IPS-20b (cell line): ENCODE measurements around the gene GLYR1.

Source experiments
- H3K27ac ChIP-seq: one replicate; pipeline ENCODE4 v1.5.1; 2013; ENCODE audit warnings: low read length
- H3K27me3 ChIP-seq: 2 replicates; pipeline ENCODE4 v1.6.1; 2013; ENCODE audit warnings: mild to moderate bottlenecking, low read length, inconsistent platforms; ENCODE audit not compliant: insufficient read depth
- H3K36me3 ChIP-seq: 2 replicates; pipeline ENCODE4 v1.6.1; 2013; ENCODE audit warnings: low read depth, mild to moderate bottlenecking, inconsistent platforms, low read length, moderate library complexity; ENCODE audit not compliant: insufficient read depth
- H3K4me1 ChIP-seq: 2 replicates; pipeline ENCODE4 v1.6.1; 2013; ENCODE audit warnings: mild to moderate bottlenecking, control low read depth, inconsistent platforms, low read length, moderate library complexity; ENCODE audit not compliant: insufficient read depth
- H3K4me3 ChIP-seq: 2 replicates; pipeline ENCODE4 v1.5.1; 2013; ENCODE audit warnings: mild to moderate bottlenecking, low read length, inconsistent platforms
- H3K9ac ChIP-seq: 2 replicates; pipeline ENCODE4 v1.6.1; 2013; ENCODE audit warnings: low read depth, mild to moderate bottlenecking, inconsistent platforms, low read length, moderate library complexity
- H3K9me3 ChIP-seq: 2 replicates; pipeline ENCODE4 v1.6.1; 2013; ENCODE audit warnings: mild to moderate bottlenecking, low read depth, low read length, inconsistent platforms; ENCODE audit not compliant: insufficient read depth

GLYR1 gene

DNA sequence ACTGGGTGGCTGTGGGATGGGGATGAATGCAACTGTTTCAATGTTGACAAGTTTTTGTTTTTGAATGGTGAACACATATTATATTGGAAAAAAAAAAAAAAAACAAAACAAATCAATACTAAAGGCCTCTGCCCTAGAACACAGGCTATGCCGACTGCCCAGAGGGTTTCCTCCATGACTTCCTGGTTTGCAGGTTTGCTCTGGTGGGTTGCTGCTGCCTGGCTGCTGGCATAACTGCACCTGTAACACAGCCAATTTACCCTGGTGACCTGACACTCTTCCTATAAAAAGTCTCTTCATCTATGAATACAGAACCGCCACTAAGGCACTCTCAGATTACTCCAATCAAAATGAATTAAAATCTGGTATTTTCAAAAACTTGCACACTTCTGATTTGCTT is 10.4 kb downstream of the GLYR1 start:
- Histone ChIP-seq H3K27ac (no peak overlapping the region), H3K27me3 (no peaks in the 10 kb centered on the region), H3K36me3 (peaks cover 85% of the 10 kb centered on the region), H3K4me1 (no peaks in the 10 kb centered on the region), H3K9ac (no peak overlapping the region), H3K4me3 (no peak overlapping the region), H3K9me3 (no peaks in the 10 kb centered on the region)

DNA sequence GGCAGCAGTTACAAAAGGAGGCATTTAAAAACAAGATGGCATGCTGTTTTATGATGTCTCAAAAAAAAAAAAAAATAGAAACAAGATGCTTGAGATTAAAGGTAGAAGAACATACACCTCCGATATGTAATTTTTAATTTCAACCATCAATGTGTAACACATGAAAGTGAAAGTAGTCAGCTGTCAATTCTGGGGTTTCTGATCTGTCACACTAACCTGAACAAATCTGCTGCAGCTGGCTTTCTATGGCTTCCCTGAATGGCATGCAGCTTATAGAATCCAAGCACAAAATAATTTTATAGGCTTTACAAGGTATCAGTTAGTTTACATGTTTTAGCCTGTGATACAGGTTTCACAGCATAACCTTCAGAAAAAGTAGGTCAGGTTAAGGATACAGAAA is 13.5 kb downstream of the GLYR1 start:
- H3K27ac ChIP-seq = no peak overlapping the region
- H3K27me3 ChIP-seq = no peaks in the 10 kb centered on the region
- H3K4me1 ChIP-seq = no peaks in the 10 kb centered on the region
- no peaks in the 10 kb centered on the region for H3K9me3 ChIP-seq
- H3K36me3 ChIP-seq = peaks cover 83% of the 10 kb centered on the region
- no peak overlapping the region for H3K4me3 ChIP-seq
- no peak overlapping the region for H3K9ac ChIP-seq

DNA sequence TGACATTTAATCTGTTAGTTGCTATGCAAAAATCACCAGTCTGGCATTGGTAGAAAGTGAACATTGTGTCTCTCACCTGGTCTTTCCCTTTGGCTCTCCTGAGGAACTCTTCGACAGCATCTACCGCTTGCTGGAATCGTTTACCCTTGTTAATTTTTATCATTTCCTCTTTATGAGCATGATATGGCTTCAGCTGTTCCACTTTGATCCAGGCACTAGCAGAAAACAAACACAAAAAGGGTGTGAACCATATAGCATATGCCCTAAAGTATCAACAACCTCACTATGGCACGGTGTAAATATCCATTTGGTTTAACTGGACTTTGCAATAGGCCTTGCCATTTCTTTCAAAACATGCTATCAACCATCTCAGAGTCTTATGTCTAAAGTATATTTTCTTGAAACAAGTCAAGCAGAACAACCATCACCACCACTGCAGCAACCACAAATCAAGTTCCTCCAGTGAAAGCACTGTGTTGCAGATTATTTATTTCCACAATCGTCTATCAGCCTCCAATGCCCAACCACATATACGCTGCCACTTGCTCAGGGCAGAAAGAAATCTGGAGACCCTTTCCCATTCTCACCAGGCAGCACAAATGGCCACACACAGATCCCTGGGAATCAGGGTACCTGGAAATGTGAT is 14.3 kb downstream of the GLYR1 start:
- peaks cover 80% of the 10 kb centered on the region for H3K36me3 ChIP-seq
- H3K27me3 ChIP-seq = no peaks in the 10 kb centered on the region
- no peak overlapping the region for H3K4me3 ChIP-seq

DNA sequence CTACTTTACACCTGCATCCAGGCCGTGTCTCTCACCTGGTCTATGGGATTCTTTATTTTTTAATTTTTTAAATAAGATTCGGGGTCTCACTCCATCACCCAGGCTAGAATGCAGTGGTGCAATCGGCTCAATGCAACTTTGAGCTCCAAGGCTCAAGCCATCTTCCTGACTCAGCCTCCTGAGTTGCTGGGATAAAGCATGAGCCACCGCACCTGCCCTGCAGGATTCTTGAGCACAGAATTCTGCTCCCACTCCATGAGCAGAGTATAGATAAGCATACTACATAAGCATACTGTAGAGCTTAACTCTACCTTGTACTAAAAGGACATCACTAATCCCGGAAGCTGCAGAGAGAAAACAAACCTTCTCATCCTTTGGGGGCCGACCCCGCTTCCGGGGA is 15.5 kb downstream of the GLYR1 start:
- peaks cover 79% of the 10 kb centered on the region for H3K36me3 ChIP-seq
- no peaks in the 10 kb centered on the region for H3K4me1 ChIP-seq
- no peak overlapping the region for H3K27ac ChIP-seq
- H3K27me3 ChIP-seq = no peaks in the 10 kb centered on the region
- no peak overlapping the region for H3K9ac ChIP-seq
- no peak overlapping the region for H3K4me3 ChIP-seq
- no peaks in the 10 kb centered on the region for H3K9me3 ChIP-seq

More for the DNA sequence above, 14.3 kb downstream of the GLYR1 start:
- H3K9me3 ChIP-seq = no peaks in the 10 kb centered on the region
- no peaks in the 10 kb centered on the region for H3K4me1 ChIP-seq
- no peak overlapping the region for H3K9ac ChIP-seq
- no peak overlapping the region for H3K27ac ChIP-seq

DNA sequence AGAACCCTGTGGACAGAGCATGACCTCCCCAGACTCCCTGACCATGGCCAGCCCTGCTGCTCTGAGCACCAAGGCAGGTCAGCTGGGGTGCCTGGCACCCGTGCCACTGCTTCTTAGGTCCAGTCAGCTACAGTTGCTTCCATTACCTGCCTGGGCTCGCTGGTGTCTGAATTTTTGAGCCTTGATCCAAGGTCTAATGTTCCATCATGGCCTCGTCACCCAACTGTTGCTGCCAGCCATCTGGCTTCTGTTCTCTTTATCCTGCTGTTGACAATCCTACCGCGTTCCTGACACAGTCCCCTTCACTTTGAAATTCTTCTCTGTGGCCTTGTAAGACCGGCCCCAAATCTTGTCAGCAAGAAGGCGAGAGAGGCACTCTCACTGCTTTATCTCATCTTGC is 16.7 kb downstream of the GLYR1 start:
- H3K4me3 ChIP-seq = no peak overlapping the region
- no peak overlapping the region for H3K27ac ChIP-seq
- no peaks in the 10 kb centered on the region for H3K4me1 ChIP-seq
- H3K9ac ChIP-seq = no peak overlapping the region
- no peaks in the 10 kb centered on the region for H3K9me3 ChIP-seq
- peaks cover 83% of the 10 kb centered on the region for H3K36me3 ChIP-seq
- no peaks in the 10 kb centered on the region for H3K27me3 ChIP-seq

DNA sequence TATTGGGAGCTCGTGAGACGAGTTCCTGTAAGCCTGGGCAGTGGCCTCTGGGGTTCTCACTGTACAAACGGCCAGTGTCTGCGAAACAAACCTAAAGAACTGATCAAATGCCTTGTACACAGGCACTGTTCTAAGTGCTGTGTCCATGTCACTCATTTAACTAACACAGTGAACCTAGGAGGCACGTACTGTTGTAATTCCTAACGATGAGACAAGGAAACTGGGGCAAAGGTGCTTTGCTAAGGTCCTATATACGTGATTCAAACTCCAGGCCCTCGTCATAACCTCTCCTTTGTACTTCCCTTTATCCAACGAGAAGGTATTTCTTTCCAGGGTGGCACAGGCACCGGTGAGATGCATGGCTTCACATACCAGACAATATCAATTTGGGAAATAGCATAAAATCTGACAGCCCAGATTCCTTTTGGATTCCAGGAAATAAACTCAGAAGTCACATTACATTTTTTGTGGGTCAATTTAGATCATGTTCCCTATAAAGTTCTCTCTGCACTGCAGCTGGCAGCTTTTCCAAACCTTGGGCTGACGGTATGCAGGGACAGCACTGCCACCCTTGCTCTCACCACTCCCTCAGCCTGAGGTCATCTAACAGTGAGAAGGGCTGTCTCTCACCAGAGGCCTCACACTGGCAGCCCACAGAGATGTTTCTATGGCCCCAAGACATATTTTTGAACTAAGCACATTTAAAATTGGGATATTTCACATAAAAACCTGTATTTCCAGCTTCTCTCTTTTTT is 18.3 kb downstream of the GLYR1 start:
- H3K27ac ChIP-seq = no peak overlapping the region
- no peaks in the 10 kb centered on the region for H3K27me3 ChIP-seq
- no peak overlapping the region for H3K4me3 ChIP-seq
- H3K4me1 ChIP-seq = no peaks in the 10 kb centered on the region
- H3K9ac ChIP-seq = no peak overlapping the region
- H3K36me3 ChIP-seq = peaks cover 89% of the 10 kb centered on the region
- no peaks in the 10 kb centered on the region for H3K9me3 ChIP-seq

DNA sequence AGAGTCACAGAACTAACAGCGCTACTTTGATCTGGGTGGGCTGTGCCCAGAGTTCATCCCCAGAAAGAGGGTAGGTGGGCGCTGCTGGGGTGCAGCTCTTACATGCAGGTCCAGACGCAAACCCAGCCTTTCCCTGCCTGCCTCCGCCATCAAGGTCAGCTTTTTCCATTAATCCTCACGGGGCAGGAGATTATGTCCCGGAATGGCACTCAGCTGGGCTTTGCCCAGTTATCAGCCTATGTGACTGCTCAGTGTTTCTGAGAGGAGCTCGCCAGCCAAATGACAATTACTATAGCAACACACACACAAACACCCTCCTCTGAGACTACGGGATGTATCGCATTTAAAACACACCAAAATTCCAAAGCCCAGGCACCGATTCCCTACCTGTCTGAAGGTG is 20.1 kb downstream of the GLYR1 start:
- Histone ChIP-seq H3K9me3 (no peaks in the 10 kb centered on the region), H3K4me1 (no peaks in the 10 kb centered on the region), H3K9ac (no peak overlapping the region), H3K27me3 (no peaks in the 10 kb centered on the region), H3K27ac (no peak overlapping the region), H3K36me3 (peaks cover 88% of the 10 kb centered on the region), H3K4me3 (no peak overlapping the region)

DNA sequence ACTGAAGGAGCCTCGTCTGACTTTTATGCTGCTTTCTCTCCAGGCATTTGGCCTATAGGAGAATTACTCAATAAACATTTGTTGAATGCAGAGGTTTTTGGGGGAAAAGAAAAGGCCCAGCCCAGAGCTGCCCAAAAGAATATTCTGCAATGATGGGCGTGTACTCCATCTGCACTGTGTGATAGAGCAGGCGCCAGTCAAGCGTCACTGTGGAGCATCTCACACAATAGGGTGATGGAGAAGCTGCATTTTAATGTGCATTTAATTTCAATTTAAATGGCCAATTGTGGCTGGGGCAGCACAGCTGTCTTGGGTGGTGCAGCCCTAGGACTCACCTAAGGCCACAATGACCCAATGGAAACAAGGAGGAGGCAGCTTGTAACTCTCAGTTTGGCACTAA is 20.6 kb downstream of the GLYR1 start:
- H3K9me3 ChIP-seq = no peaks in the 10 kb centered on the region
- H3K27ac ChIP-seq = no peak overlapping the region
- peaks cover 88% of the 10 kb centered on the region for H3K36me3 ChIP-seq
- H3K4me1 ChIP-seq = no peaks in the 10 kb centered on the region
- H3K27me3 ChIP-seq = no peaks in the 10 kb centered on the region
- no peak overlapping the region for H3K4me3 ChIP-seq
- no peak overlapping the region for H3K9ac ChIP-seq

DNA sequence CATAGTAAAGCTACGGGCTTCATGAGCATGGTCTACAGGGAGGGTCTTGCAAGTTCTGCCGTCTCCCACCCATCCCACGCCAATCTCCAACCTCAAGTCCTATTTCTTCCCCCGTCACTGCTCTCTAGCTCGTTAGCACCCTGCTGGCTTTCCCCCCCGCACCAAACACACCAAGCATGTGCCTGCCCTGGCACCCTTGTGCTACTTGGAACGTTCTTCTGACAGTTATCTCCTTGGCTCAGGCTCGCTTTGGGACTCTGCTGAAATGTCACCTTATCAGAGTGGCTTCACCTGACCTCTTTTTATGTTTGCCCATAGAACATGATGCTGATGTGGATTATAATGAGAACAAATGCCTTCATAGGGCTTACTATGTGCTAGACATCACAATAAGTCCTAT is 21.9 kb downstream of the GLYR1 start:
- Histone ChIP-seq H3K9me3 (no peaks in the 10 kb centered on the region), H3K27me3 (no peaks in the 10 kb centered on the region), H3K27ac (no peak overlapping the region), H3K9ac (no peak overlapping the region), H3K4me1 (no peaks in the 10 kb centered on the region), H3K36me3 (peaks cover 88% of the 10 kb centered on the region), H3K4me3 (no peak overlapping the region)

DNA sequence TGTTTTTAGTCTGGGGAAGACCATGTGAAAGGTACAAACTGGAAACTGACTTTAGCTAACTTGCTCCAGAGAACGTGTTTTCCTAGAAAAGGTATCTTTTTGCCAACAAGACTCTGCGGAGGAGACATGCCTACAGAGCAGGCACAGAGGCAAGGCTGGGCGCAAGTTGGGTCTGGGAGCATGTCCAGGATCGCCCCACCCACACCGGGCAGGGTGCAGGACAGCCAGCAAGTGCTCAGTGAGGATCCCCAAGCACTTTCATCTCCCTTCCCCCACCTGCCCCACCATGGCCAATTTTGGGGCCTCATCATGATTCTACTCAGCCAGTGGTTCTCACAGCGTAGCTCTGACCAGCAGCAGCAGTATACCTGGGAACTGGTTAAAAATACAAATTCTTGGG is 26.4 kb downstream of the GLYR1 start:
- Histone ChIP-seq H3K27ac (no peak overlapping the region), H3K4me1 (no peaks in the 10 kb centered on the region), H3K36me3 (peaks cover 85% of the 10 kb centered on the region), H3K9me3 (no peaks in the 10 kb centered on the region), H3K9ac (no peak overlapping the region), H3K4me3 (no peak overlapping the region), H3K27me3 (no peaks in the 10 kb centered on the region)

DNA sequence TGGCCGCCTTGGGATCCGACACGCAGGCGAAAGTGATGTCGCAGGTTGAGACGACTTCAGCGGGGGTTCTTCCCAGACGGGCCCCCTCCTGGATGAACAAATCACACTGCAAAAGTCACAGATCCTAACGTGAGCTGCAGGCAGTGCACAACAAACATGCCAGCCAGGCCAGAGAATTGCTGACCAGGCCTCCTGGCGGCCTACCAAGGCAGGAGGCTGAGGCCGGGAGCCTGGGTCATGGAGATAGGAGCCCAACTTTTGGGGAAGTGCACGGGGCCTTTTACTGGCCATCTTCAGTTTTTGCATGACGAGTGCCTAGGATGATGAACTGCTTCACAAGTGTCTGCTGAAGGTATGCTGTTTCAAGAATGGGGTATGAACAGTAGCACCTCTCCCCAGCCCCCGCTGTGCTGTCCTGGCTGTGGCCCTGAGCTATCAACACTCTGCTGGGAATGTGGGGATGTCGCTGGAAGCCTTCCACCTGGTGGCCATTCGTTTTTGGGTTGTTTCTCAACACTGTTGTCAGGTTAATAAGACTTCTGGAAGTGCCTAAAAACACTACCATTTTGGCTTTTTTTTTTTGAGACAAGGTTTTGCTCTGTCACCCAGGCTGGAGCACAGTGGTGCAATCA is 32.4 kb downstream of the GLYR1 start:
- H3K27ac ChIP-seq = no peak overlapping the region
- no peaks in the 10 kb centered on the region for H3K27me3 ChIP-seq
- H3K9me3 ChIP-seq = no peaks in the 10 kb centered on the region
- H3K4me1 ChIP-seq = no peaks in the 10 kb centered on the region
- H3K4me3 ChIP-seq = no peak overlapping the region
- H3K36me3 ChIP-seq = peaks cover 79% of the 10 kb centered on the region
- H3K9ac ChIP-seq = no peak overlapping the region

DNA sequence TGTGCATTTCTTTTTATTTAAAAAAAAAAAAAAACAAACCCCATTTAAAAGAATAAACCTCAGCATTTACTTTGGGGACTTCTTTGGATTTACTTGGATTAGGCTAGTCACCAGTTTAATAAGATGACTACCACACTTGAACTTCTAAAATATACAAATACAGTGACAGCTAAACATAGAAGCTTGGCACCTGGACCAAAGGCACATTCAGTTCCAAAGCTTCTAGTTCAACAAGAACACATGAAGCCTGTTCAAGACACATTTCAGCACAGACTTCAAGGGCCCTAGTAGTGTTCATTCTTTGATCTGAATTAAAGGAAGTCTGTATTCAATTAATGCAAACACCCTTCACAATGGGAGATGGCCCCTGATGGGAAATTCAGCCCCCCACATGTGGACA is 33.0 kb downstream of the GLYR1 start:
- H3K36me3 ChIP-seq = peaks cover 79% of the 10 kb centered on the region
- H3K4me3 ChIP-seq = no peak overlapping the region
- no peaks in the 10 kb centered on the region for H3K4me1 ChIP-seq
- no peaks in the 10 kb centered on the region for H3K9me3 ChIP-seq
- H3K27ac ChIP-seq = no peak overlapping the region
- H3K27me3 ChIP-seq = no peaks in the 10 kb centered on the region
- no peak overlapping the region for H3K9ac ChIP-seq
